T-helper 1 cell (primary cell): Measurements from ENCODE around the gene CYP26B1.
"Not testable (repeated sequence)": the region's sequence is repeated elsewhere in the genome, so short reads cannot be mapped to it uniquely, and the experiment has no call there.

Source experiments
- DNase-seq, 5 donors: peaks; one replicate each; pipeline ENCODE4 v3.0.0-alpha.2; 2012 to 2020

The CYP26B1 gene

GRCh38 chr2:72106978-72107377 is 40.7 kb downstream of the CYP26B1 start:
- no peak for DNase-seq

GRCh38 chr2:72104821-72105588 is 42.7 kb downstream of the CYP26B1 start:
- DNase-seq = no peak

- no peak for DNase-seq
Observed at GRCh38 chr2:72103690-72104089, 44.0 kb downstream of the CYP26B1 start.

GRCh38 chr2:72103161-72103560 is 44.5 kb downstream of the CYP26B1 start:
- no peak for DNase-seq

GRCh38 chr2:72098935-72099334 is 48.7 kb downstream of the CYP26B1 start:
- no peak for DNase-seq

- no peak for DNase-seq
Observed at GRCh38 chr2:72097276-72097675, 50.4 kb downstream of the CYP26B1 start.

- DNase-seq = no peak
Observed at GRCh38 chr2:72096181-72096580, 51.5 kb downstream of the CYP26B1 start.

- no peak for DNase-seq
Observed at GRCh38 chr2:72095364-72095763, 52.3 kb downstream of the CYP26B1 start.

- no peak for DNase-seq
Observed at GRCh38 chr2:72094701-72095100, 53.0 kb downstream of the CYP26B1 start.

GRCh38 chr2:72092111-72092510 is 55.6 kb downstream of the CYP26B1 start:
- DNase-seq = no peak

GRCh38 chr2:72090781-72091482 is 56.7 kb downstream of the CYP26B1 start:
- no peak for DNase-seq

GRCh38 chr2:72090271-72090720 is 57.4 kb downstream of the CYP26B1 start:
- no peak for DNase-seq

GRCh38 chr2:72089537-72089936 is 58.1 kb downstream of the CYP26B1 start:
- DNase-seq = no peak

GRCh38 chr2:72089028-72089427 is 58.6 kb downstream of the CYP26B1 start:
- no peak for DNase-seq

GRCh38 chr2:72086871-72087633 is 60.6 kb downstream of the CYP26B1 start:
- not testable (repeated sequence) for DNase-seq

- no peak for DNase-seq
Observed at GRCh38 chr2:72085513-72085912, 62.1 kb downstream of the CYP26B1 start.

GRCh38 chr2:72085036-72085435 is 62.6 kb downstream of the CYP26B1 start:
- DNase-seq = no peak

- DNase-seq = no peak
Observed at GRCh38 chr2:72084584-72084976, 63.1 kb downstream of the CYP26B1 start.

GRCh38 chr2:72083751-72084583 is 63.7 kb downstream of the CYP26B1 start:
- DNase-seq = no peak

GRCh38 chr2:72082887-72083286 is 64.8 kb downstream of the CYP26B1 start:
- DNase-seq = no peak

- no peak for DNase-seq
Observed at GRCh38 chr2:72082021-72082601, 65.6 kb downstream of the CYP26B1 start.

GRCh38 chr2:72081451-72081850 is 66.2 kb downstream of the CYP26B1 start:
- no peak for DNase-seq
